Karpas-422 (cell line): ENCODE results near the gene ZDHHC14. TPM values are rescaled to one million over a fixed set of nuclear protein-coding genes. Genes with fewer than 3 reads are reported as not detected.

Source experiments
- DNase-seq: peaks from one replicate; pipeline ENCODE4 v3.0.0-alpha.2; 2015
- H2AFZ ChIP-seq: fragments of 200-600 bp; sonication (generic); 2 replicates; pipeline ENCODE4 v1.6.1; 2014; ENCODE audit warnings: antibody characterized with exemption, low read length, mixed read lengths
- H3K27ac ChIP-seq: fragments of 200-600 bp; sonication (generic); 2 replicates; pipeline ENCODE4 v1.5.1; 2014; ENCODE audit warnings: mild to moderate bottlenecking, low read length, moderate library complexity
- H3K27me3 ChIP-seq: fragments of 200-600 bp; sonication (generic); 2 replicates; pipeline ENCODE4 v1.6.1; 2014; ENCODE audit warnings: low read length, mixed read lengths
- H3K36me3 ChIP-seq: fragments of 200-600 bp; sonication (generic); 2 replicates; pipeline ENCODE4 v1.6.1; 2014; ENCODE audit warnings: low read length, mixed read lengths; ENCODE audit not compliant: insufficient read depth
- H3K4me1 ChIP-seq: fragments of 200-600 bp; sonication (generic); 2 replicates; pipeline ENCODE4 v1.6.1; 2014; ENCODE audit warnings: mild to moderate bottlenecking, low read length, mixed read lengths
- H3K4me2 ChIP-seq: fragments of 200-600 bp; sonication (generic); 2 replicates; pipeline ENCODE4 v1.6.1; 2014; ENCODE audit warnings: low read length, low read depth, mild to moderate bottlenecking; ENCODE audit not compliant: poor library complexity, severe bottlenecking
- H3K4me3 ChIP-seq: fragments of 200-600 bp; sonication (generic); 2 replicates; pipeline ENCODE4 v1.5.1; 2014; ENCODE audit warnings: mild to moderate bottlenecking, antibody characterized with exemption, low read length, mixed read lengths
- H3K79me2 ChIP-seq: fragments of 200-600 bp; sonication (generic); 2 replicates; pipeline ENCODE4 v1.6.1; 2014; ENCODE audit warnings: mild to moderate bottlenecking, low read length, mixed read lengths
- H3K9ac ChIP-seq: fragments of 200-600 bp; sonication (generic); 2 replicates; pipeline ENCODE4 v1.6.0; 2014; ENCODE audit warnings: low read length
- H3K9me2 ChIP-seq: fragments of 200-600 bp; sonication (generic), shearing (Covaris generic); replicated peaks from 2 replicates; pipeline ENCODE4 v1.6.0; 2014; ENCODE audit warnings: mild to moderate bottlenecking, low read length, moderate library complexity; ENCODE audit not compliant: insufficient read depth
- H3K9me3 ChIP-seq: fragments of 300-700, 200-600 bp; sonication (generic); 2 replicates; pipeline ENCODE4 v1.6.1; 2014; ENCODE audit warnings: low read length, mixed read lengths
- H4K20me1 ChIP-seq: fragments of 200-600 bp; sonication (generic); 2 replicates; pipeline ENCODE4 v1.6.1; 2014; ENCODE audit warnings: mild to moderate bottlenecking, antibody characterized with exemption, low read length, low read depth; ENCODE audit not compliant: insufficient read depth
- total RNA-seq: library from RNA; depleted of rRNA; stranded (reverse); fragments of >200 nt; shearing (Covaris generic); gene quantifications from 2 replicates; pipeline ENCODE4 v1.2.3, GENCODE V29; 2014; ENCODE audit warnings: low replicate concordance

ZDHHC14 gene
- total RNA-seq, 1 experiment from 2014 or later: 1.1 TPM

GRCh38 chr6:157596461-157596860 lies 215.5 kb downstream of the ZDHHC14 start:
- no peak overlapping the region for H2AFZ ChIP-seq
- H3K27me3 ChIP-seq: no peaks in the 10 kb centered on the region; the same call in 1 of the 2 replicates
- no peaks in the 10 kb centered on the region for H4K20me1 ChIP-seq
- no peak for DNase-seq
- H3K79me2 ChIP-seq: no peaks in the 10 kb centered on the region
- no peaks in the 10 kb centered on the region for H3K9me2 ChIP-seq
- no peak overlapping the region for H3K4me2 ChIP-seq
- H3K9me3 ChIP-seq: no peaks in the 10 kb centered on the region
- no peak overlapping the region for H3K4me3 ChIP-seq
- H3K27ac ChIP-seq: no peak overlapping the region
- H3K9ac ChIP-seq: no peak overlapping the region
- H3K4me1 ChIP-seq: no peaks in the 10 kb centered on the region
- no peaks in the 10 kb centered on the region for H3K36me3 ChIP-seq

GRCh38 chr6:157596886-157597285 lies 215.9 kb downstream of the ZDHHC14 start:
- Histone ChIP-seq H3K4me3 (no peak overlapping the region), H3K9me3 (no peaks in the 10 kb centered on the region), H3K27ac (no peak overlapping the region), H3K36me3 (no peaks in the 10 kb centered on the region), H2AFZ (no peak overlapping the region), H3K9me2 (no peaks in the 10 kb centered on the region), H3K27me3 (no peaks in the 10 kb centered on the region; the same call in 1 of the 2 replicates), H3K4me1 (no peaks in the 10 kb centered on the region), H3K79me2 (no peaks in the 10 kb centered on the region), H4K20me1 (no peaks in the 10 kb centered on the region), H3K4me2 (no peak overlapping the region), H3K9ac (no peak overlapping the region)
- DNase-seq: no peak

GRCh38 chr6:157597461-157598312 lies 216.7 kb downstream of the ZDHHC14 start:
- H3K36me3 ChIP-seq: no peaks in the 10 kb centered on the region
- H3K4me1 ChIP-seq: no peaks in the 10 kb centered on the region
- no peak overlapping the region for H3K4me3 ChIP-seq
- H3K4me2 ChIP-seq: no peak overlapping the region
- H4K20me1 ChIP-seq: no peaks in the 10 kb centered on the region
- H3K79me2 ChIP-seq: no peaks in the 10 kb centered on the region
- no peaks in the 10 kb centered on the region for H3K9me3 ChIP-seq
- H3K9ac ChIP-seq: no peak overlapping the region
- no peaks in the 10 kb centered on the region for H3K9me2 ChIP-seq
- no peak overlapping the region for H3K27ac ChIP-seq
- H2AFZ ChIP-seq: no peak overlapping the region
- DNase-seq: no peak
- H3K27me3 ChIP-seq: no peaks in the 10 kb centered on the region; the same call in 1 of the 2 replicates

GRCh38 chr6:157599191-157599590 lies 218.2 kb downstream of the ZDHHC14 start:
- no peaks in the 10 kb centered on the region for H3K9me3 ChIP-seq
- no peak overlapping the region for H2AFZ ChIP-seq
- no peaks in the 10 kb centered on the region for H4K20me1 ChIP-seq
- H3K4me2 ChIP-seq: no peak overlapping the region
- H3K36me3 ChIP-seq: no peaks in the 10 kb centered on the region
- H3K79me2 ChIP-seq: no peaks in the 10 kb centered on the region
- no peaks in the 10 kb centered on the region for H3K4me1 ChIP-seq
- no peaks in the 10 kb centered on the region; the same call in 1 of the 2 replicates for H3K27me3 ChIP-seq
- no peak overlapping the region for H3K27ac ChIP-seq
- no peaks in the 10 kb centered on the region for H3K9me2 ChIP-seq
- no peak for DNase-seq
- H3K4me3 ChIP-seq: no peak overlapping the region
- no peak overlapping the region for H3K9ac ChIP-seq

GRCh38 chr6:157600807-157601206 lies 219.8 kb downstream of the ZDHHC14 start:
- no peaks in the 10 kb centered on the region for H4K20me1 ChIP-seq
- H3K4me1 ChIP-seq: no peaks in the 10 kb centered on the region
- H3K79me2 ChIP-seq: no peaks in the 10 kb centered on the region
- H3K4me2 ChIP-seq: no peak overlapping the region
- no peaks in the 10 kb centered on the region for H3K9me2 ChIP-seq
- H3K27me3 ChIP-seq: no peaks in the 10 kb centered on the region; the same call in 1 of the 2 replicates
- H3K9me3 ChIP-seq: no peaks in the 10 kb centered on the region
- no peaks in the 10 kb centered on the region for H3K36me3 ChIP-seq
- DNase-seq: no peak
- H2AFZ ChIP-seq: no peak overlapping the region
- no peak overlapping the region for H3K9ac ChIP-seq
- no peak overlapping the region for H3K4me3 ChIP-seq
- no peak overlapping the region for H3K27ac ChIP-seq

GRCh38 chr6:157602521-157603295 lies 221.7 kb downstream of the ZDHHC14 start:
- H3K9ac ChIP-seq: no peak overlapping the region
- DNase-seq: no peak

GRCh38 chr6:157603314-157603940 lies 222.4 kb downstream of the ZDHHC14 start:
- no peaks in the 10 kb centered on the region; the same call in 1 of the 2 replicates for H3K27me3 ChIP-seq
- no peaks in the 10 kb centered on the region for H3K9me3 ChIP-seq
- H3K9ac ChIP-seq: no peak overlapping the region
- H3K4me1 ChIP-seq: no peaks in the 10 kb centered on the region
- no peaks in the 10 kb centered on the region for H3K9me2 ChIP-seq
- H2AFZ ChIP-seq: no peak overlapping the region
- no peaks in the 10 kb centered on the region for H3K79me2 ChIP-seq
- H3K27ac ChIP-seq: no peak overlapping the region
- no peaks in the 10 kb centered on the region for H3K36me3 ChIP-seq
- no peaks in the 10 kb centered on the region for H4K20me1 ChIP-seq
- no peak overlapping the region for H3K4me3 ChIP-seq
- H3K4me2 ChIP-seq: no peak overlapping the region
- DNase-seq: no peak

More at GRCh38 chr6:157602521-157603295, 221.7 kb downstream of the ZDHHC14 start:
- Histone ChIP-seq H3K27ac (no peak overlapping the region), H3K36me3 (no peaks in the 10 kb centered on the region), H3K4me2 (no peak overlapping the region), H2AFZ (no peak overlapping the region), H3K79me2 (no peaks in the 10 kb centered on the region), H3K9me3 (no peaks in the 10 kb centered on the region), H4K20me1 (no peaks in the 10 kb centered on the region), H3K4me1 (no peaks in the 10 kb centered on the region), H3K9me2 (no peaks in the 10 kb centered on the region), H3K4me3 (no peak overlapping the region), H3K27me3 (no peaks in the 10 kb centered on the region; the same call in 1 of the 2 replicates)

GRCh38 chr6:157603971-157604370 lies 223.0 kb downstream of the ZDHHC14 start:
- no peaks in the 10 kb centered on the region for H4K20me1 ChIP-seq
- no peaks in the 10 kb centered on the region for H3K9me3 ChIP-seq
- no peak overlapping the region for H3K4me3 ChIP-seq
- no peaks in the 10 kb centered on the region; the same call in 1 of the 2 replicates for H3K27me3 ChIP-seq
- H3K9me2 ChIP-seq: no peaks in the 10 kb centered on the region
- DNase-seq: no peak
- H3K79me2 ChIP-seq: no peaks in the 10 kb centered on the region
- no peaks in the 10 kb centered on the region for H3K36me3 ChIP-seq
- H3K4me2 ChIP-seq: no peak overlapping the region
- H3K4me1 ChIP-seq: no peaks in the 10 kb centered on the region
- H2AFZ ChIP-seq: no peak overlapping the region
- no peak overlapping the region for H3K9ac ChIP-seq
- no peak overlapping the region for H3K27ac ChIP-seq
